A673 (cell line): Measurements from ENCODE around the gene CRACR2B.

Experiments used
- CTCF ChIP-seq: fragments of 300-800, 200-600 bp; sonication (generic); conservative IDR thresholded peaks from 2 replicates; pipeline ENCODE4 v1.5.1; 2017; ENCODE audit warnings: low read depth, mild to moderate bottlenecking, antibody characterized with exemption, low read length, moderate library complexity, mixed read lengths
- EZH2 ChIP-seq: fragments of 200-600 bp; sonication (generic); IDR thresholded peaks from 2 replicates; pipeline ENCODE4 v1.6.1; 2017; ENCODE audit warnings: borderline replicate concordance, low read depth, mild to moderate bottlenecking, mixed read lengths, antibody characterized with exemption, low read length; ENCODE audit not compliant: poor library complexity, severe bottlenecking

GRCh38 chr11:791658-792534 lies 35.8 kb upstream of the CRACR2B start:
- TF ChIP-seq CTCF (no peak), EZH2 (no peak)
